Neural crest cell (in vitro differentiated cells): ENCODE results near the gene S100A7A. TPM values are rescaled to one million over a fixed set of nuclear protein-coding genes. Genes with fewer than 3 reads are reported as not detected.

Source experiments
- DNase-seq: peaks from one replicate; pipeline ENCODE4 v3.0.0; 2021; ENCODE audit warnings: low read depth, mixed read lengths, low spot score
- H3K27ac Mint-ChIP-seq: one replicate; pipeline ENCODE4 v1.8.0; 2021; ENCODE audit warnings: mild to moderate bottlenecking, mixed read lengths; ENCODE audit not compliant: unreplicated experiment
- H3K27me3 Mint-ChIP-seq: 2 replicates; pipeline ENCODE4 v1.8.0; 2021; ENCODE audit warnings: low read depth, mild to moderate bottlenecking, mixed read lengths
- H3K36me3 Mint-ChIP-seq: 2 replicates; pipeline ENCODE4 v1.8.0; 2021; ENCODE audit warnings: low read depth, mild to moderate bottlenecking, mixed read lengths
- H3K4me1 Mint-ChIP-seq: 2 replicates; pipeline ENCODE4 v1.8.0; 2021; ENCODE audit warnings: mixed read lengths
- H3K4me3 Mint-ChIP-seq: one replicate; pipeline ENCODE4 v1.8.0; 2021; ENCODE audit warnings: mild to moderate bottlenecking, mixed read lengths
- H3K9me3 Mint-ChIP-seq: 2 replicates; pipeline ENCODE4 v1.8.0; 2021; ENCODE audit warnings: mixed read lengths
- CTCF ChIP-seq: fragments of 200-600 bp; sonication (generic); conservative IDR thresholded peaks from 2 replicates; pipeline ENCODE4 v1.5.0; 2021; ENCODE audit warnings: antibody characterized with exemption, mild to moderate bottlenecking
- total RNA-seq: library from RNA; stranded (reverse); gene quantifications from 2 replicates; pipeline ENCODE4 v1.2.1, GENCODE V29; 2021

The S100A7A gene
- total RNA-seq, 1 donor from 2014 or later: not detected

- Mint-ChIP-seq H3K4me1 (no peaks in the 10 kb centered on the region), H3K9me3 (no peaks in the 10 kb centered on the region), H3K27me3 (peaks cover 34% of the 10 kb centered on the region), H3K4me3 (no peak overlapping the region), H3K36me3 (no peaks in the 10 kb centered on the region), H3K27ac (no peak overlapping the region)
- no peak for TF ChIP-seq CTCF
- DNase-seq: no peak
Observed at GRCh38 chr1:153437236-153437635, 20.9 kb downstream of the S100A7A start.

- Mint-ChIP-seq H3K27ac (no peak overlapping the region), H3K4me1 (no peaks in the 10 kb centered on the region), H3K4me3 (no peak overlapping the region), H3K27me3 (peaks cover 28% of the 10 kb centered on the region), H3K9me3 (no peaks in the 10 kb centered on the region), H3K36me3 (no peaks in the 10 kb centered on the region)
- no peak for DNase-seq
- no peak for TF ChIP-seq CTCF
Observed at GRCh38 chr1:153438599-153438998, 22.3 kb downstream of the S100A7A start.

GRCh38 chr1:153439273-153439672 is 23.0 kb downstream of the S100A7A start:
- no peaks in the 10 kb centered on the region for H3K9me3 Mint-ChIP-seq
- no peaks in the 10 kb centered on the region for H3K36me3 Mint-ChIP-seq
- H3K27me3 Mint-ChIP-seq: peaks cover 30% of the 10 kb centered on the region
- H3K4me3 Mint-ChIP-seq: no peak overlapping the region
- TF ChIP-seq CTCF: no peak
- H3K27ac Mint-ChIP-seq: no peak overlapping the region
- DNase-seq: no peak
- H3K4me1 Mint-ChIP-seq: no peaks in the 10 kb centered on the region

GRCh38 chr1:153441238-153441755 is 25.0 kb downstream of the S100A7A start:
- H3K4me1 Mint-ChIP-seq: no peaks in the 10 kb centered on the region
- H3K9me3 Mint-ChIP-seq: no peaks in the 10 kb centered on the region
- TF ChIP-seq CTCF: no peak
- H3K27ac Mint-ChIP-seq: no peak overlapping the region
- H3K4me3 Mint-ChIP-seq: no peak overlapping the region
- H3K27me3 Mint-ChIP-seq: peaks cover 39% of the 10 kb centered on the region
- no peaks in the 10 kb centered on the region for H3K36me3 Mint-ChIP-seq
- DNase-seq: no peak

- H3K4me3 Mint-ChIP-seq: no peak overlapping the region
- no peaks in the 10 kb centered on the region for H3K36me3 Mint-ChIP-seq
- H3K27ac Mint-ChIP-seq: no peak overlapping the region
- TF ChIP-seq CTCF: no peak
- no peaks in the 10 kb centered on the region for H3K9me3 Mint-ChIP-seq
- no peaks in the 10 kb centered on the region for H3K4me1 Mint-ChIP-seq
- DNase-seq: no peak
- H3K27me3 Mint-ChIP-seq: peaks cover 49% of the 10 kb centered on the region
Observed at GRCh38 chr1:153443486-153443885, 27.2 kb downstream of the S100A7A start.

- Mint-ChIP-seq H3K27me3 (peaks cover 53% of the 10 kb centered on the region), H3K9me3 (no peaks in the 10 kb centered on the region), H3K4me3 (no peak overlapping the region), H3K27ac (no peak overlapping the region), H3K36me3 (no peaks in the 10 kb centered on the region), H3K4me1 (no peaks in the 10 kb centered on the region)
- no peak for DNase-seq
- TF ChIP-seq CTCF: no peak
Observed at GRCh38 chr1:153444078-153444477, 27.8 kb downstream of the S100A7A start.
